AG04449 (cell line): ENCODE measurements around the gene TBX21.

Experiments used
- CTCF ChIA-PET: fragments of 350-600 bp; formaldehyde crosslinking; extraction: SDS; loops from one replicate; lab custom pipeline; 2021; ENCODE audit warnings: antibody characterized with exemption; lab: Yijun Ruan, JAX
- POLR2A ChIA-PET: fragments of 400-600, 350-600 bp; formaldehyde crosslinking; extraction: SDS; loops from one replicate; lab custom pipeline; 2020; ENCODE audit warnings: antibody characterized with exemption, inconsistent platforms; lab: Yijun Ruan, JAX
- DNase-seq: peaks from one replicate; pipeline ENCODE4 v3.0.0-alpha.2; 2010; ENCODE audit warnings: low read depth, low spot score
- H3K4me3 ChIP-seq: 2 replicates; pipeline ENCODE4 v1.5.1; 2011; ENCODE audit warnings: low read depth, mild to moderate bottlenecking, control low read depth, low read length
- TF ChIP-seq, protein P1 (sequence below): IDR thresholded peaks from one replicate; pipeline ENCODE4 v1.5.1; 2011; ENCODE audit warnings: mild to moderate bottlenecking, moderate library complexity, low read length, control low read depth, inconsistent platforms; ENCODE audit not compliant: insufficient read depth; ENCODE audit errors: missing control alignments

TBX21 gene

DNA sequence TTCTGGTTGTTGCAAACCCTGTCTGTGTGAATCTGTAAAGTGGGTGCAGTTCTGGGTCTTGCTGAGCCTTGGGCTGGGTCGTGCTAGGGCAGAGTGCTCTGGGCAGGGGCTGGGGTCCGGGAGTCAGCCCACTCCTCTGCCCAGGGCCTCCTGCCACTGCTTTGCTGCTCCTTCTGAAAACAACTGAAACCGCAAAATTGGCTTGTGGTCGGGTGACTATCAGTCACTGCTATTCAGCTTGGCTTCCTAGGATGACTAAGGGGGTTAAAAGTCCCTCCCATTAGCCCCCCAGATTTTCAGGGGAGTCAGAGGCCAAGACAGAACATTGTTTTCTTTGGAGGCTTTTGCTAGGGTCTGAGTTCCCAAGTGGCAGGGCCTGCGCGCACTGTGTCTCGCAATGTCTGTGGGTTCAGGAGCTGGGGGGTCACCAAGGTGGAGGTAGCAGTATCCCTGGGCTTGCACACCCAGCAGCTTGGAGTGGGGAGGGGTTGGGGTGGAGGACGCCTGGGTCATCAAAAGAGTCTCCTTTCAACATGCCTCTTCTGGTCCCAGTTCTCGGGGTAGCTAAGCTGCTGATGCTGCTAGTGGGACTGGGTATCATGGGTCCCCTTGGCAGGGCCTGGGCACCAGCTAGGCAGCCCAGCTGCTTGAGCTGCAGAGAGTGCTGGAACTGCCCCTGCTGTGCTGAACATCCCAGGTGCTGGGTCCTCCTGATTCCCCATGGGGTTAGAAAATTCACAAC, 13.5 kb upstream of the TBX21 start:
- peak overlapping the region; percentile 6; the same call in 1 of the 2 replicates for H3K4me3 ChIP-seq
- POLR2A ChIA-PET, result no interaction called here
- TF ChIP-seq, protein P1, sequence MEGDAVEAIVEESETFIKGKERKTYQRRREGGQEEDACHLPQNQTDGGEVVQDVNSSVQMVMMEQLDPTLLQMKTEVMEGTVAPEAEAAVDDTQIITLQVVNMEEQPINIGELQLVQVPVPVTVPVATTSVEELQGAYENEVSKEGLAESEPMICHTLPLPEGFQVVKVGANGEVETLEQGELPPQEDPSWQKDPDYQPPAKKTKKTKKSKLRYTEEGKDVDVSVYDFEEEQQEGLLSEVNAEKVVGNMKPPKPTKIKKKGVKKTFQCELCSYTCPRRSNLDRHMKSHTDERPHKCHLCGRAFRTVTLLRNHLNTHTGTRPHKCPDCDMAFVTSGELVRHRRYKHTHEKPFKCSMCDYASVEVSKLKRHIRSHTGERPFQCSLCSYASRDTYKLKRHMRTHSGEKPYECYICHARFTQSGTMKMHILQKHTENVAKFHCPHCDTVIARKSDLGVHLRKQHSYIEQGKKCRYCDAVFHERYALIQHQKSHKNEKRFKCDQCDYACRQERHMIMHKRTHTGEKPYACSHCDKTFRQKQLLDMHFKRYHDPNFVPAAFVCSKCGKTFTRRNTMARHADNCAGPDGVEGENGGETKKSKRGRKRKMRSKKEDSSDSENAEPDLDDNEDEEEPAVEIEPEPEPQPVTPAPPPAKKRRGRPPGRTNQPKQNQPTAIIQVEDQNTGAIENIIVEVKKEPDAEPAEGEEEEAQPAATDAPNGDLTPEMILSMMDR, result no peak
- CTCF ChIA-PET, result interaction anchor here (1.8 to 6.3 kb wide), 2 partner anchors 11 to 20 kb away, joined by 5 to 62 read pairs; no protein-coding TSS in a partner anchor
- peak; percentile 21 for DNase-seq

DNA sequence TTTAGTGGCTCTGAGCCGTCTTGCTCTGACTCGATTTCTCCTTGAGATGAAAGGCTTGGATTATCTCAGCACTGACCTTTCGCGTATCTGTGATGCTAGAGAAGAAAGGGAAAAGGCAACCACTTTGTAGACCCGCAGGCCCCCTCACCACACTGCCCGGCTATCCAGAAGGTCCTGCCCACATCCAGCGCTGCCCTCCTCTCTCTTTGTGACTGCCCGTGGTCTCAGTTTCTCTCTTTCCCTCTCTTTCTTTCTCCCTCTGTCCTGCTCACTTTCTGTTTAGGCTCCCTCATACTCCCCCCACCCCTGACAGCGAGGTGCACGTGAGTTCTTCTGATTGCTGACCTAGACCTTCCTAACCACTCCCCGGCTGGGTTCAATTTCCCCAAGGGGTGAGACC, 12.8 kb upstream of the TBX21 start:
- ChIA-PET POLR2A (no interaction called here), CTCF (interaction anchor here (6.3 kb wide), 1 partner anchor 21 kb away, joined by 62 read pairs; no protein-coding TSS in a partner anchor)
- H3K4me3 ChIP-seq, result no peak overlapping the region
- DNase-seq, result no peak
- TF ChIP-seq, protein P1, result no peak

DNA sequence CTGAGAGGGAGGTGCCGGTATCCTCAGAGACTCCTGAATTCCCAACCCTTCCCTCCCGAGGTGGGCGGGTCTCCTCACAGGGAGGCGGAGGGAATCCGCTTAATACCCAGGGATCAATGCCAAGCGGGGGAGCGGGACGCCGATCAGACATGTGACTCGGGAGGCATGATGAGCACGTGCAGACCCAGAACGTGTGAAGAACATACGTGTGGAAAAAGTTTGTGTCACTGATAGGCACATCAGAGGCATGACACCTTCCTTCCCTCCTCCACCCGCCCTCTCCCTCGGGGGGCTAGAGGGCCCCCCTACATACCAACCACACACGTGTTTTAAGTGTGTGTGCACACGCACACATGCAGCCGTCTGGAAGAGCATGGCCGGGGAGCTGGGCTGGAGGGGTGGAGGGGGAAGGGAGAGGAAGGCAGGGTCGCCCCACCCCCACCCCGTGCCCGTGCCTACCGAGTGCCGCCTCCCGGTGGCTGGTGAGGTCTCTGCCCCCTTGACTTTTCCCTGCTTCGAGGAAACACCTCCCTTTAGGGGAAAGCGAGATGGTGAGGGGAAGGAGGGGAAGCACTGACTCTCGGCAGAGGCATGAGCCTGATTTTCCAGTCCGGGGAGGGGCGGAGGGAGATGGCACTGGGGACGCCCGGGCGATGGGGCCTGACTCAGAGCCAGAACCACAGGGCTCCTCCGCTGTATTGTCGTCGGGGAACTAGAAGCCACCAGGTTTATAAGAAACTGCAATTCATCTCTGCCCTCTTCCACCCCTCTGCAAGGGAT, 12.1 kb upstream of the TBX21 start:
- H3K4me3 ChIP-seq, result no peak overlapping the region

DNA sequence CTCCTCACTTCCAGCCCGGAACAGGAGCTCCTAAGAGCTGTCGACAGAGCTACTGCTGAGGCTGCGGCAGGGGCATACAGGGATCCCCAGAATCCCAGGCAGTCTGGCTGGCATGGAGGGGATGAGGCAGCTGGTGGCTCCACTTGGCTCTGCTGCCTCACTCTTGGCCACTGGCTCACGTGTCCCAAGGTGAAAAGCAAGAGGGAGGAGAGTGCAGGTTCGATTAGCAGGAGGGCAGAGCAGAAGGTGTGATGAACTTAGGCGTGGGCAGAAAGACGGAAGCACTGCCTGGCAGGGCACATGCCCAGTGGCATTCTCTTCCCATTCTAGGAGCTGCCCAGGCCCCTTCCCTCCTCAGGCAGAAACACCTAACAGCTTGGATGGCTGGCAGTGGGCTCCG, 11.3 kb upstream of the TBX21 start:
- TF ChIP-seq, protein P1, result no peak
- POLR2A ChIA-PET, result no interaction called here
- H3K4me3 ChIP-seq, result no peak overlapping the region
- DNase-seq, result no peak
- CTCF ChIA-PET, result interaction anchor here (1.9 kb wide), 1 partner anchor 24 kb away, joined by 4 read pairs; no protein-coding TSS in a partner anchor

More for the DNA sequence above, 12.1 kb upstream of the TBX21 start:
- POLR2A ChIA-PET, result no interaction called here
- TF ChIP-seq, protein P1, result no peak
- no peak for DNase-seq
- CTCF ChIA-PET, result no interaction called here

DNA sequence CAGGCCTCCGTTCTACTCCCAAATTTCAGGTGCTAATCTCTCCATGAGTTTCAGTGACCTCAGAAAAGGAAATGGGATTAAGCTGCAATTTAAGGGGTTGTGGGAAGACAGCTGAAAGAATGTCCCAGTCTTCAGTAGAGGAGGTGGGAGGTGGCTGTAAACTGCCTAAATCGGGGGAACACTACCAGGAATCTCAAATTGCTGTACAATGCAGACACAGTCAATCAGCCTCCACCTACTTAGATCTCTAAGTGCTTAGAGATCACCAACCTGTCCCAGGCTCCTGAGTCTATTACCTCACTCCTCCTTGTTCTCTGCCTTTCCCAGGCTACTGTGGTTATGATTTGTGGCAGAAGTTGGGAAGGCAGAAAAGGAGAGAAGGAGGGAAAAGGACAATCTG, 8.3 kb upstream of the TBX21 start:
- POLR2A ChIA-PET, result no interaction called here
- no peak for DNase-seq
- CTCF ChIA-PET, result interaction anchor here (1.4 to 1.8 kb wide), 2 partner anchors 9 to 27 kb away, joined by 3 to 7 read pairs; partner anchors contain the start of gene TBX21
- no peak overlapping the region for H3K4me3 ChIP-seq
- TF ChIP-seq, protein P1, result no peak
